HFFc6 (cell line): ENCODE results near the gene PROM1. TPM values are rescaled to one million over a fixed set of nuclear protein-coding genes. Genes with fewer than 3 reads are reported as not detected.

ENCODE experiments used
- DNase-seq: peaks from one replicate; pipeline ENCODE4 v3.0.0-alpha.2; 2018
- H3K27ac Mint-ChIP-seq: 2 replicates; pipeline ENCODE4 v1.8.0; 2020; ENCODE audit warnings: mild to moderate bottlenecking, mixed read lengths
- H3K27me3 Mint-ChIP-seq: 2 replicates; pipeline ENCODE4 v1.8.0; 2021; ENCODE audit warnings: mild to moderate bottlenecking, moderate library complexity, mixed read lengths; ENCODE audit not compliant: insufficient read depth
- H3K36me3 Mint-ChIP-seq: 2 replicates; pipeline ENCODE4 v1.8.0; 2021; ENCODE audit warnings: low read depth, mixed read lengths
- H3K4me1 Mint-ChIP-seq: 2 replicates; pipeline ENCODE4 v1.8.0; 2020; ENCODE audit warnings: low read depth, mixed read lengths
- H3K4me3 Mint-ChIP-seq: 2 replicates; pipeline ENCODE4 v1.8.0; 2020; ENCODE audit warnings: mild to moderate bottlenecking, moderate library complexity, mixed read lengths
- H3K9me3 Mint-ChIP-seq: 2 replicates; pipeline ENCODE4 v1.8.0; 2020; ENCODE audit warnings: mild to moderate bottlenecking, mixed read lengths
- CTCF ChIP-seq: fragments of 200-600 bp; sonication (generic); IDR thresholded peaks from 2 replicates; pipeline ENCODE4 v1.5.0; 2021; ENCODE audit warnings: antibody characterized with exemption, mild to moderate bottlenecking
- total RNA-seq, 6 experiments: library from RNA; stranded (reverse); fragmentation: NEBNext Ultra II Directional; extraction: Animal tissue kit (Norgen Biotek cat#: 25700); gene quantifications; 2 replicates in 1 of 6; 3 replicates in 5 of 6; pipeline ENCODE4 v1.2.3, GENCODE V29; 2021

Gene PROM1
- total RNA-seq, 6 experiments from 2014 or later: 0.28 TPM; not detected in 5

GRCh38 chr4:15918484-15919129 lies 165.2 kb downstream of the PROM1 start:
- TF ChIP-seq CTCF: no peak
- no peak overlapping the region for H3K27ac Mint-ChIP-seq
- H3K9me3 Mint-ChIP-seq: no peaks in the 10 kb centered on the region
- peaks cover 7% of the 10 kb centered on the region for H3K36me3 Mint-ChIP-seq
- no peaks in the 10 kb centered on the region; the same call in 1 of the 2 replicates for H3K27me3 Mint-ChIP-seq
- H3K4me3 Mint-ChIP-seq: no peak overlapping the region
- no peak for DNase-seq
- peaks cover 60% of the 10 kb centered on the region for H3K4me1 Mint-ChIP-seq

Other genes starting within 250 kb of the PROM1 start
- not detected for gene FGFBP1, start 145.3 kb downstream of the PROM1 start, total RNA-seq
- not detected for gene FGFBP2, start 120.8 kb downstream of the PROM1 start, total RNA-seq
- 10 to 100 TPM; 11.8 to 17.9 (median 15.3) TPM for gene TAPT1, start 142.4 kb upstream of the PROM1 start, total RNA-seq